CD4-positive, alpha-beta T cell treated with Interleukin-6 at 100 ng/mL for 8 hours (primary cell): ENCODE data around the gene CENPV.
A peak's percentile ranks its signal among the peaks of the same experiment; 100 is the strongest.
"Not testable (repeated sequence)": the region's sequence is repeated elsewhere in the genome, so short reads cannot be mapped to it uniquely, and the experiment has no call there.

Experiments used
- DNase-seq: peaks from one replicate; pipeline ENCODE4 v3.0.0-alpha.2; 2020; ENCODE audit warnings: mixed read lengths, low spot score

CENPV gene

DNA sequence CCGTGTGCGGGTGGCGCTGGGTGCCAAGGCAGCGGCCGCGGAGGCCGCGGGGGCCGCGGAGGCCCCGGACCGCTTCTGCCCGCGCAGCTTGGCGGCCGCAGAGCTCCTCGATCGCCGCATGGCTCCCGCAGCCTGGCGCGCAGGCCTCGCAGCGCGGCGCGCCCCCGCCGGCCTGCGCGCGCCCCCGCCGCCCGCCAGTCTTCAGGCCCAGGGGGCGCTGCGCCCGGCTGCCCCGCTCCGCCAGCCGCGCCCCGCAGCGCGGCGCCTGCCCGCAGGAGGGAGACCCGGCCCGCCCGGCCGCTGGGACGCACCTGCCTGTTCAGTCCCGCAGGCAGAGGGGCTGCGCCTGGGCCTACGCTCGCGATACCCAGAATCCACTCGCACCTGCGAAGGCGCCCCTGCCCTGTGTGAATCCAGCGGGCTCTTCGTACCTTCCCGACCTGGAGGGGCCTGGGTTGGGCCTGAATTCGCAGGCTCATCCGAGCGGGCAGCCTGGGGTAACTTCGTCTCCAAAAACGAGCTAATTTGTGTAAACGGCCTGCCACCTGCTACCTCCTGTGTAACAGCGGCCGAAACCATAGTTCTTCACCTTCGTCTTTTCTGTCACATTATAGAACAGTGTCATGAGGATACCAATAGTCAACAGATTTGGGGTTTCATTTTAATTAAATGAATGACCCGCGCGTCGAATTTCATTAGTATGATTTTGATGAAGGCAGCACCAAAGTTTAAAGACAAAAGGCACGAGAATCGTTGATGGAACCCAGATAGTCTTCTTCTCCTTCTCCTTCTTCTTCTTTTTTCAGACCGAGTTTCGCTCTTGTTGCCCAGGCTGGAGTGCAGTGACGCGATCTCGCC, at the start of gene CENPV:
Gene CENPV (minus strand): TSS at position 153 of the 858 bp plus-strand sequence. CDS start 33 bp downstream, at position 120.
- peak; percentile 58 for DNase-seq

DNA sequence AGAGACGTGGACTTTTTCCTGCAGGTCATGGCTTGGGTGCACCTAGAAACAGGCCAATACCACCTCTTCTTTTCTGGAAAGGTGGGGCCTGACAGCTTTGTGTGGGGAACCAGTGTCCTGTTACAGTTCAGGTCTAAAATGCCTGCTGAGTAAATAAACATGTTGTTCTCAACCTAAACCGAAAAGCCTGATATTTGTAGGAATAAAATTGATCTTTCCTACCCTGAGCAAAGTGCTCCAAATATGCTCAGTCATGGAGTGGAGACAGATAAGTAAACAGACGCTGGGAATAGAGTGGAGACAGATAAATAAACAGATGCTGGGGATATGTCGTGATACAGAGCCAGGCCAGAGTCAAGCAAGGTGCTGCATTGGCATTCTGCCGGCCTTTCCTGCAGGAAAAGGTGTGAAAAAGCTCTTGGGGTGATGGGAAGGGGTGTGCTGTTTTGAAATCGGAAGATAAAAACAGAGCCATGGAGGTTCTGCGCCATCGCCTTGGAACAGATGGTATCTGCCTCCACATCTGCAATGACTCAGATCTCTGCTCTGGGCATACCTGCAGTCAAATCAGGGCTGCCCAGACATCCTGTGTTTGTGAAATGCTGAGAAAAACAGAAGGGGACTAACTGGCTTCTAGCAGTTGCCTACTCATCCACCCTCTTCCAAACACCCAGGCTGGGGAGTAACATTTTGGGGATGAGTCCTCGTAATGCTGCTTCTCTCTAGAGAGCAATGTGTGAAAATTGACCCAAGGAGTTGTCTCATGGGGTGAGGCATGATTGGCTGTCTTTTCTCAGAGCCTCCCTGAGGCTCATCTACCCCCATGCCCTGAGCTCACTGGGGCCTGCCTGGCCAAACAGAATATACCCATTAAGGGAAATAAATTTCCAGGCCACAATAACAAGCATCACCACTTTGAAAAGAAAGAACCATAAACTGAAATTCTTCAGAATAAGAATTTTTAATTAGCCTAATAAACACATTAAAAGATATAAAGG, 45.3 kb upstream of the CENPV start:
- DNase-seq, result no peak

GRCh38 chr17:16396693-16397092, 43.4 kb upstream of the CENPV start:
- DNase-seq, result not testable (repeated sequence)

DNA sequence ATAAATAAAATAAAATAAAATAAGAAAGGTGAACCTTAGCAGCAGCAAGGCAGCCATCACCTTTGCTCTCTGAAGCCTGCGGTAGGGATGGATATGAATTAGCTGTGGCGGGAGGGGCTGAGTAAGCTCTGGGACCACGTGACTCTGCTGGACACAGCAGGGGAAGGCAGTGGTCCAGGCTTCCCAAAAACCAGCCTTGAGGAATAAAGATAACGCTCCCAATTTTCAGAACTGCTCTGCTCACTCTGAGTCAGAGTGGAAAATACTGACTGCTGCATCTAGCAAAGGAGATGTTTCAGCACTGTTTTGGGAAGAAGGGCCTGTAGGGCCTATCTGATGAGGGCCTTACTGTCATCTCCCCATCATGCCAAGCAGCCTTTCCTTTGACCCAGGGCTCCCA, 42.6 kb upstream of the CENPV start:
- DNase-seq, result not testable (repeated sequence)

GRCh38 chr17:16392491-16392890, 39.2 kb upstream of the CENPV start:
- DNase-seq, result not testable (repeated sequence)

DNA sequence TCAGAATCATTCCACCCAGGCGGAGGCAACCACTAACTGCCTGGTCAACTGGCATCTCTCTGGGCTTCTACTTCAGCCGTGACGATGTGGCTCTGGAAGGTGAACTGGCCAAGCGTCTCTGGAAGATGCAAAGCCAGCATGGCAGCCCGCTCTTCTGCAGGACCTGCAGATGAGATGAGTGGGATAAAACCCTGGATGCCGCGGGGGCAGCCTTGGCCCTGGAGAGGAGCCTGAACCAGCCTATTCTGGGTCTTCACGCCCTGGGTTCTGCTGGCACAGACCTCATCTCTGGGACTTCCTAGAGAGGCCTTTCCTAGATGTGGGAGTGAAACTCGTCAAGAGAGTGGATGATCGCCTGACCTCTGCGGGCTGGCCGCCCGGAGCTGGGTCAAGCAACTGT, 38.2 kb upstream of the CENPV start:
- no peak for DNase-seq

- not testable (repeated sequence) for DNase-seq
These were observed 32.8 kb upstream of the CENPV start for GRCh38 chr17:16386126-16386507.

- DNase-seq, result no peak
These were observed 31.3 kb upstream of the CENPV start for GRCh38 chr17:16384557-16384956.

GRCh38 chr17:16383772-16384287, 30.6 kb upstream of the CENPV start:
- no peak for DNase-seq

GRCh38 chr17:16383216-16383615, 29.9 kb upstream of the CENPV start:
- no peak for DNase-seq

DNA sequence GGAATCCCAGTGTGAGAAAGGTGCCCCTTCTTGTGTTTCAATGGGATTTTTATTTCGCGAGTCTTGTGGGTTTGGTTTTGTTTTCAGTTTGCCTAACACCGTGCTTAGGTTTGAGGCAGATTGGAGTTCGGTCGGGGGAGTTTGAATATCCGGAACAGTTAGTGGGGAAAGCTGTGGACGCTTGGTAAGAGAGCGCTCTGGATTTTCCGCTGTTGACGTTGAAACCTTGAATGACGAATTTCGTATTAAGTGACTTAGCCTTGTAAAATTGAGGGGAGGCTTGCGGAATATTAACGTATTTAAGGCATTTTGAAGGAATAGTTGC, 28.2 kb upstream of the CENPV start:
- DNase-seq, result no peak

DNA sequence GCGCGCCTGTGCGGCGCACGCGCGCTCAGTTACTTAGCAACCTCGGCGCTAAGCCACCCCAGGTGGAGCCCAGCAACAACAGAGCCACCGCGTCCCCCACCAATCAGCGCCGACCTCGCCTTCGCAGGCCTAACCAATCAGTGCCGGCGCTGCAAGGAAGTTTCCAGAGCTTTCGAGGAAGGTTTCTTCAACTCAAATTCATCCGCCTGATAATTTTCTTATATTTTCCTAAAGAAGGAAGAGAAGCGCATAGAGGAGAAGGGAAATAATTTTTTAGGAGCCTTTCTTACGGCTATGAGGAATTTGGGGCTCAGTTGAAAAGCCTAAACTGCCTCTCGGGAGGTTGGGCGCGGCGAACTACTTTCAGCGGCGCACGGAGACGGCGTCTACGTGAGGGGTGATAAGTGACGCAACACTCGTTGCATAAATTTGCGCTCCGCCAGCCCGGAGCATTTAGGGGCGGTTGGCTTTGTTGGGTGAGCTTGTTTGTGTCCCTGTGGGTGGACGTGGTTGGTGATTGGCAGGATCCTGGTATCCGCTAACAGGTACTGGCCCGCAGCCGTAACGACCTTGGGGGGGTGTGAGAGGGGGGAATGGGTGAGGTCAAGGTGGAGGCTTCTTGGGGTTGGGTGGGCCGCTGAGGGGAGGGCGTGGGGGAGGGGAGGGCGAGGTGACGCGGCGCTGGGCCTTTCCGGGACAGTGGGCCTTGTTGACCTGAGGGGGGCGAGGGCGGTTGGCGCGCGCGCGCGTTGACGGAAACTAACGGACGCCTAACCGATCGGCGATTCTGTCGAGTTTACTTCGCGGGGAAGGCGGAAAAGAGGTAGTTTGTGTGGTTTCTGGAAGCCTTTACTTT, 27.6 kb upstream of the CENPV start, which contains the start of gene UBB:
Gene UBB (plus strand): TSS at position 452 of the 856 bp plus-strand sequence. CDS start 817 bp downstream, outside the sequence.
- DNase-seq, result peak; percentile 96

DNA sequence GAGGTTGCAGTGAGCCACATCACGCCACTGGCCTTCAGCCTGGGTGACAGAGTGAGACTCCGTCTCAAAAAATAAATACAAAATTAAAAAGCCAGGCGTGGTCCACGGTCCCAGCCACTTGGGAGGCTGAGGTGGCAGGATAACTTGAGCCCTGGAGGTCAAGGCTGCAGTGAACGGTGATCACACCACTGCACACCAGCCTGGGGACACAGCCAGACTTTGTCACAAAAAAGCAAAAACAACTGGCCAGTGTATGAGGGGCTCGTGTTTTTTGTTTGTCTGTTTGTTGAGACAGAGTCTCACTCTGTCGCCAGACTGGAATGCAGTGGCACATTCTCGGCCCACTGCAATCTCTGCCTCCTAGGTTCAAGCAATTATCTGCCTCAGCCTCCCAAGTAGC, 26.4 kb upstream of the CENPV start:
- no peak for DNase-seq

GRCh38 chr17:16378636-16379282, 25.5 kb upstream of the CENPV start:
- DNase-seq, result no peak

- no peak for DNase-seq
These were observed 24.7 kb upstream of the CENPV start for GRCh38 chr17:16377941-16378341.

DNA sequence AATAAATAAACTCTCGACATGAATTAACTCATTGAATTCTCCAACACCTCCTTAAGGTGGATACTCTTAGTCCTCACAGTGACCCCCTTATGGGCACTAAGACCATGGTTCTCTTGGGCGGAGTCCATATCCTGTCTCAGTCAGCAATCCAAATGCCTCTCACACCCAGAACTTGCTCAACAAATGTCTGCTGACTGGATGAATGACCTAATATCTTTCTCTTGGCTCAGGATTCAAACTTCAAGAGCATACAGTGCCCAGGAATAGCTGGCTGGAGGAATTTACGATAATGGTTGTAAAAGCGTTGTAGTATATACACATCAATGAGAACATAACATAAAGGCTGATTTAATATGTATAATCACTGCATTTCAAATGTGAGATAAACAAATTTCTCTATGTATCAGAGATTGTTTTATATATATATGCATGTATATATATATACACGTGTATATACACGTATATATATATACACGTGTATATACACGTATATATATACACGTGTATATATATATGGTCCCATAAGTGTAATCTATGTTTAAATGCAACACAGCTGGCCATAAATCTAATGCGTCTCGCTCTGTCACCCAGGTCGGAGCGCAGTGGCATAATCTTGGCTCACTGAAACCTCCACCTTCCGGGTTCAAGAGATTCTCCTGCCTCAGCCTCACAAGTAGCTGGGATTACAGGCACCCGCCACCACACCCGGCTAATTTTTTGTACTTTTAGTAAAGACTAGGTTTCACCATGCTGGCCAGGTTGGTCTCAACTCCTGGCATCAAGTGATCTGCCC, 21.1 kb upstream of the CENPV start:
- no peak for DNase-seq

DNA sequence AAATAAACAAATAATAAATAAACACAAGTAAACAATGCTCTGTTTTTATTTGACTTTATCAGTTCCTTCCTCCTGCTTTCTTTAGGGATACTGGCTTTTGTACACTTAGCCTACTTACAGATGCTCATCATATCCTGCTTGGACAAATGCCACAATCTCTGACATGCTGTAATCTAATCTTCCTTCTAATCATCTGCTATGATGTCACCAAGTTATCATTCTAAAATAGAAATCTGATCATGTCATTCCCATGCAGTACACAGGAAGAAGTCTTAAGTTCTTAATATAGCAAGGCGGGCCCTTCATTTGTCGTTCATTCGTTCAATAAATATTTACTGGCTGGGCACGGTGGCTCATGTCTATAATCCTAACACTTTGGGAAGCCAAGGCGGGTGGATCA, 18.5 kb upstream of the CENPV start:
- no peak for DNase-seq

DNA sequence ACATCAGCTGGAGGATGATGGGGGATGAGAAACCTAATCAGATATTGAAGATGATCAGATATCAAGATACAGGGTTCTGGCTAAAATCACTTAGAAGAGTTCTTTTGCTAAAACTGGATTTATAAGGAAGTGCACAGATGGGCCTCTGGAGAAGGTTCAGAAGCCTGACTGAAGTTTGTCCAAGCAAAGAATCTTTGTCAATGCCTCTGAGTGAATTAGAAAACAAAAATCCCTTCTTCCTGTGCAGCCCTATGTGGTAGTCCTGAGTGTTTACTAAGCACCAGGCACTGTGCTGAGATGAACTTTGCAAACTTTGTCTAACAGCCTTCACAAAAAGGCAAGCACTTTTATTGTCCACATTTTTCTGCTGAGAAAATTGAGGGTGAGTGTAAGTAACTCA, 11.4 kb upstream of the CENPV start:
- DNase-seq, result no peak

- peak; percentile 73 for DNase-seq
These were observed 10.7 kb upstream of the CENPV start for GRCh38 chr17:16363749-16364536.
